Neuronal stem cell (in vitro differentiated cells): ENCODE measurements around the gene CLEC9A.

Source experiments
- DNase-seq: peaks from one replicate; pipeline ENCODE4 v3.0.0-alpha.2; 2013; ENCODE audit warnings: low spot score
- H2AFZ ChIP-seq: one replicate; pipeline ENCODE4 v1.6.1; 2013; ENCODE audit warnings: mild to moderate bottlenecking, low read length, inconsistent platforms
- H2AK5ac ChIP-seq: 2 replicates; pipeline ENCODE4 v1.6.1; 2013; ENCODE audit warnings: low read depth, mild to moderate bottlenecking, inconsistent platforms, low read length, moderate library complexity, mixed read lengths
- H2BK120ac ChIP-seq: 2 replicates; pipeline ENCODE4 v1.6.1; 2013; ENCODE audit warnings: low read depth, mild to moderate bottlenecking, inconsistent platforms, low read length, moderate library complexity, mixed read lengths
- H2BK12ac ChIP-seq: one replicate; pipeline ENCODE4 v1.6.1; 2013; ENCODE audit warnings: low read length, inconsistent platforms
- H2BK15ac ChIP-seq: 2 replicates; pipeline ENCODE4 v1.6.1; 2013; ENCODE audit warnings: mild to moderate bottlenecking, low read length, inconsistent platforms, mixed read lengths
- H2BK5ac ChIP-seq: one replicate; pipeline ENCODE4 v1.6.1; 2013; ENCODE audit warnings: inconsistent platforms, mild to moderate bottlenecking, low read length, moderate library complexity
- H3K14ac ChIP-seq: one replicate; pipeline ENCODE4 v1.6.1; 2013; ENCODE audit warnings: low read length, inconsistent platforms
- H3K18ac ChIP-seq: 2 replicates; pipeline ENCODE4 v1.6.1; 2013; ENCODE audit warnings: low read length, inconsistent platforms
- H3K23ac ChIP-seq: 2 replicates; pipeline ENCODE4 v1.6.1; 2013; ENCODE audit warnings: low read depth, mild to moderate bottlenecking, mixed read lengths, low read length, inconsistent platforms; ENCODE audit not compliant: poor library complexity
- H3K27ac ChIP-seq: replicated peaks from 3 replicates; pipeline ENCODE4 v1.5.1; 2013; ENCODE audit warnings: low read length, inconsistent platforms
- H3K27me3 ChIP-seq, 3 experiments: 2 replicates each; pipeline ENCODE4 v1.6.1; 2013; ENCODE audit warnings: low read length in 3 of 3, mild to moderate bottlenecking in 2 of 3, inconsistent platforms in 1 of 3, low read depth in 1 of 3, mixed read lengths in 1 of 3, moderate library complexity in 1 of 3; ENCODE audit not compliant: control insufficient read depth in 3 of 3, insufficient read depth in 3 of 3
- H3K36me3 ChIP-seq, 2 donors: replicated peaks in 1 of 2; 2 replicates each; pipeline ENCODE4 v1.6.1; 2013; ENCODE audit warnings: low read length in 2 of 2; ENCODE audit not compliant: control insufficient read depth in 2 of 2, insufficient read depth in 2 of 2
- H3K4ac ChIP-seq: 2 replicates; pipeline ENCODE4 v1.6.1; 2013; ENCODE audit warnings: inconsistent platforms, mild to moderate bottlenecking, low read length, moderate library complexity
- H3K4me1 ChIP-seq, 2 donors: 1 replicate in 1 of 2; 2 replicates in 1 of 2; pipeline ENCODE4 v1.6.1; 2013; ENCODE audit warnings: low read length in 2 of 2, low read depth in 1 of 2; ENCODE audit not compliant: control insufficient read depth in 2 of 2, insufficient read depth in 1 of 2
- H3K4me2 ChIP-seq: one replicate; pipeline ENCODE4 v1.6.1; 2013; ENCODE audit warnings: mild to moderate bottlenecking, low read length, inconsistent platforms; ENCODE audit not compliant: insufficient read depth, poor library complexity, severe bottlenecking
- H3K4me3 ChIP-seq, 2 donors: 2 replicates each; pipeline ENCODE4 v1.5.1; 2013; ENCODE audit warnings: low read length in 2 of 2, mild to moderate bottlenecking in 2 of 2, inconsistent platforms in 1 of 2, moderate library complexity in 1 of 2
- H3K79me1 ChIP-seq: one replicate; pipeline ENCODE4 v1.6.1; 2013; ENCODE audit warnings: low read depth, mild to moderate bottlenecking, inconsistent platforms, low read length, moderate library complexity
- H3K9ac ChIP-seq: one replicate; pipeline ENCODE4 v1.6.1; 2013; ENCODE audit warnings: mild to moderate bottlenecking, low read depth, low read length, inconsistent platforms; ENCODE audit not compliant: poor library complexity
- H3K9me3 ChIP-seq, 2 donors: replicated peaks in 1 of 2; 2 replicates each; pipeline versions ENCODE3 to v1.6.1; 2013; ENCODE audit warnings: low read length in 2 of 2, mild to moderate bottlenecking in 2 of 2, inconsistent platforms in 1 of 2, low read depth in 1 of 2, mixed read lengths in 1 of 2, moderate library complexity in 1 of 2; ENCODE audit not compliant: control insufficient read depth in 2 of 2, insufficient read depth in 1 of 2
- H4K8ac ChIP-seq: one replicate; pipeline ENCODE4 v1.6.1; 2013; ENCODE audit warnings: low read depth, mild to moderate bottlenecking, inconsistent platforms, low read length, moderate library complexity
- H4K91ac ChIP-seq: one replicate; pipeline ENCODE4 v1.6.1; 2013; ENCODE audit warnings: low read length, low read depth, mild to moderate bottlenecking, inconsistent platforms; ENCODE audit not compliant: poor library complexity
- whole genome bisulfite sequencing, 2 donors: extraction: QIAGEN DNeasy Blood & Tissue Kit; methylation state at CpG; one replicate each; pipeline ENCODE4 v1.1.7; 2013; ENCODE audit warnings: missing lambda C conversion rate in 2 of 2, mixed read lengths in 1 of 2; ENCODE audit not compliant: insufficient read length in 2 of 2, insufficient replicate concordance in 1 of 2; ENCODE audit errors: extremely low coverage in 2 of 2; 5-methylcytosine and 5-hydroxymethylcytosine counted together

The CLEC9A gene

GRCh38 chr12:10033783-10034545, 3.5 kb downstream of the CLEC9A start:
- Histone ChIP-seq H3K79me1 (no peaks in the 10 kb centered on the region), H3K4me2 (no peak overlapping the region), H4K8ac (no peak overlapping the region), H3K9ac (no peak overlapping the region), H4K91ac (no peak overlapping the region), H2AFZ (no peak overlapping the region), H3K27me3 (no peaks in the 10 kb centered on the region), H3K4ac (no peak overlapping the region), H2BK120ac (no peak overlapping the region), H2AK5ac (no peak overlapping the region), H3K23ac (no peak overlapping the region), H2BK15ac (no peak overlapping the region), H3K36me3 (no peaks in the 10 kb centered on the region), H3K18ac (no peak overlapping the region), H2BK5ac (no peak overlapping the region), H3K27ac (no peak overlapping the region), H3K4me1 (no peaks in the 10 kb centered on the region), H3K4me3 (no peak overlapping the region), H2BK12ac (no peak overlapping the region), H3K9me3 (no peaks in the 10 kb centered on the region), H3K14ac (no peak overlapping the region)
- WGBS, 2 donors: no CpG with 5 or more reads among the region's 1 CpG
- no peak for DNase-seq

- Histone ChIP-seq H3K4me1 (no peaks in the 10 kb centered on the region), H3K4ac (no peak overlapping the region), H2BK15ac (no peak overlapping the region), H2AFZ (no peak overlapping the region), H3K27ac (no peak overlapping the region), H2BK5ac (no peak overlapping the region), H3K14ac (no peak overlapping the region), H3K36me3 (no peaks in the 10 kb centered on the region), H3K27me3 (no peaks in the 10 kb centered on the region), H4K8ac (no peak overlapping the region), H3K18ac (no peak overlapping the region), H2AK5ac (no peak overlapping the region), H3K9me3 (no peaks in the 10 kb centered on the region), H3K79me1 (no peaks in the 10 kb centered on the region), H2BK12ac (no peak overlapping the region), H3K4me3 (no peak overlapping the region), H3K4me2 (no peak overlapping the region), H3K23ac (no peak overlapping the region), H2BK120ac (no peak overlapping the region), H4K91ac (no peak overlapping the region), H3K9ac (no peak overlapping the region)
- no peak for DNase-seq
Observed at GRCh38 chr12:10042167-10042566, 11.7 kb downstream of the CLEC9A start.

GRCh38 chr12:10048526-10048925, 18.0 kb downstream of the CLEC9A start:
- Histone ChIP-seq H3K9ac (no peak overlapping the region), H3K36me3 (no peaks in the 10 kb centered on the region), H2BK5ac (no peak overlapping the region), H2BK12ac (no peak overlapping the region), H3K23ac (no peak overlapping the region), H3K4ac (no peak overlapping the region), H3K27ac (no peak overlapping the region), H4K8ac (no peak overlapping the region), H2BK120ac (no peak overlapping the region), H3K9me3 (no peaks in the 10 kb centered on the region), H3K4me2 (no peak overlapping the region), H3K14ac (no peak overlapping the region), H3K18ac (no peak overlapping the region), H4K91ac (no peak overlapping the region), H3K4me3 (no peak overlapping the region), H3K4me1 (no peaks in the 10 kb centered on the region), H2AFZ (no peak overlapping the region), H3K27me3 (no peaks in the 10 kb centered on the region), H2AK5ac (no peak overlapping the region), H3K79me1 (no peaks in the 10 kb centered on the region), H2BK15ac (no peak overlapping the region)
- DNase-seq: no peak
- no CpG with 5 or more reads among the region's 3 CpGs for WGBS, 2 donors

DNA sequence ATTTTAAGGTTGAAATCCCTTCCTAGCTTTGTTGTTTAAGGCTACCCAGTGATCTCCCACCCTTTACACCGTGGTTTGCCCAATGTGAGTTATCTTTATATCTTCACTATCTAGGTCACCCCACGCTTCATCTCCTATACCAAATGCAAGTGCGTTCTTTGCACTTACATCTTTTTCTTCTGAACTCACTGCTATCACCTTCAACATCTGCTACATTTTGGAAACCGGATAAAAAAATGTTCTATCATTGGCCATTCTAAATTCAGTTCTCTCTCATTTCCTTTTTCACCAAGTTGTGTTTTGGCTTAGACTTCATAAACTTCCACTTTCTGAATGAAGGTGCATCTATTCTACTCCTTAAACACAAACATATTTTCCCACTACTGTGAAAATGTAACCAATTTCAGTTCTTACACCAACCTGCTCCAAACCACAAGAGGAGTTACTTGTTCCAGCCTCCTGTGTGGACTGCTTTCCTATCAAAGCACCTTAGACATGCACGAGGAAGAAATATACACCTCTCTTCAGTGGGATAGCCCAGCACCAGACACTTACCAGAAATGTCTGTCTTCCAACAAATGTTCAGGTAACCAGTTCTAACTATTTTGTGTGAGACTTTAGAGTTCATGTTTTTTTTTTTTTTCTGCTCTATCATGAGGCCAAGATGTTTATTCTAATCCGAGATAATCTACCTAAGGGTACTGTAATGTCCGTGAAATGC, 21.9 kb downstream of the CLEC9A start:
- Histone ChIP-seq H3K9ac (no peak overlapping the region), H2BK15ac (no peak overlapping the region), H3K4me1 (no peaks in the 10 kb centered on the region), H2AK5ac (no peak overlapping the region), H3K36me3 (no peaks in the 10 kb centered on the region), H3K4me3 (no peak overlapping the region), H3K27me3 (no peaks in the 10 kb centered on the region), H3K18ac (no peak overlapping the region), H4K91ac (no peak overlapping the region), H3K14ac (no peak overlapping the region), H3K4ac (no peak overlapping the region), H4K8ac (no peak overlapping the region), H2BK5ac (no peak overlapping the region), H3K4me2 (no peak overlapping the region), H3K79me1 (no peaks in the 10 kb centered on the region), H2AFZ (no peak overlapping the region), H2BK120ac (no peak overlapping the region), H3K27ac (no peak overlapping the region), H2BK12ac (no peak overlapping the region), H3K9me3 (no peaks in the 10 kb centered on the region), H3K23ac (no peak overlapping the region)
- WGBS, 2 donors: no CpG with 5 or more reads among the region's 7 CpGs
- no peak for DNase-seq
